Prostate gland (tissue), 2 donors: ENCODE data around the gene LAMA4. TPM values are rescaled to one million over a fixed set of nuclear protein-coding genes. Genes with fewer than 3 reads are reported as not detected.

Experiments used
- DNase-seq: peaks from one replicate; pipeline ENCODE4 v3.0.0-alpha.2; 2019; ENCODE audit warnings: low spot score
- H3K27ac ChIP-seq, 2 donors: fragments of 200-600 bp; sonication (generic); 2 replicates each; pipeline ENCODE4 v1.5.1; 2017 to 2019
- H3K27me3 ChIP-seq: fragments of 200-600 bp; sonication (generic); replicated peaks from 2 replicates; pipeline ENCODE4 v1.5.1; 2019; ENCODE audit not compliant: insufficient read depth
- H3K36me3 ChIP-seq, 2 donors: fragments of 200-600 bp; sonication (generic); 1 replicate in 1 of 2; 2 replicates in 1 of 2; pipeline versions ENCODE4 v1.5.1 to v1.8.1; 2017 to 2019
- H3K4me1 ChIP-seq: fragments of 200-600 bp; sonication (generic); replicated peaks from 2 replicates; pipeline ENCODE4 v1.5.1; 2019
- H3K4me3 ChIP-seq, 2 donors: fragments of 200-600 bp; sonication (generic); 2 replicates each; pipeline ENCODE4 v1.5.1; 2017 to 2019
- H3K9me3 ChIP-seq: fragments of 200-600 bp; sonication (generic); 2 replicates; pipeline ENCODE4 v1.5.1; 2017
- POLR2A ChIP-seq: fragments of 450-650 bp; IDR thresholded peaks from one replicate; pipeline ENCODE4 v1.6.1; 2016; ENCODE audit warnings: antibody characterized with exemption, mild to moderate bottlenecking
- POLR2AphosphoS5 ChIP-seq: sonication (generic); formaldehyde crosslinking; IDR thresholded peaks from one replicate; pipeline ENCODE4 v1.6.1; 2017; ENCODE audit warnings: antibody characterized with exemption
- WGBS: methylation state at CpG from one replicate; pipeline ENCODE4 v1.1.5; 2018; 5-methylcytosine and 5-hydroxymethylcytosine counted together
- intact Hi-C: fragments of 100-400 bp; cut with DNase I; formaldehyde crosslinking; loops from one replicate; pipeline ENCODE4 v1.14.2; 2022
- total RNA-seq, 2 donors: library from RNA; depleted of rRNA; stranded (reverse); fragments of >200 nt; gene quantifications; one replicate each; pipeline ENCODE4 v1.1.0, GENCODE V29; 2016
- TF ChIP-seq, protein P1 (sequence below), 4 experiments: fragments of 200-600 bp in 2 of 4; fragments of 450-650 bp in 2 of 4; sonication (generic) in 2 of 4; IDR thresholded peaks; 1 replicate in 3 of 4; 2 replicates in 1 of 4; pipeline ENCODE4 v1.5.1; 2016 to 2019; ENCODE audit warnings: antibody characterized with exemption in 4 of 4, mild to moderate bottlenecking in 2 of 4, moderate library complexity in 2 of 4

Gene LAMA4
- total RNA-seq, 2 donors from 2014 or later = 9.6 to 48.3 TPM

- Histone ChIP-seq H3K36me3 (no peaks in the 10 kb centered on the region), H3K9me3 (no peaks in the 10 kb centered on the region), H3K27me3 (no peaks in the 10 kb centered on the region), H3K4me1 (no peaks in the 10 kb centered on the region), H3K4me3 (no peak overlapping the region), H3K27ac (no peak overlapping the region)
- TF ChIP-seq POLR2AphosphoS5 = no peak
- TF ChIP-seq, protein P1, sequence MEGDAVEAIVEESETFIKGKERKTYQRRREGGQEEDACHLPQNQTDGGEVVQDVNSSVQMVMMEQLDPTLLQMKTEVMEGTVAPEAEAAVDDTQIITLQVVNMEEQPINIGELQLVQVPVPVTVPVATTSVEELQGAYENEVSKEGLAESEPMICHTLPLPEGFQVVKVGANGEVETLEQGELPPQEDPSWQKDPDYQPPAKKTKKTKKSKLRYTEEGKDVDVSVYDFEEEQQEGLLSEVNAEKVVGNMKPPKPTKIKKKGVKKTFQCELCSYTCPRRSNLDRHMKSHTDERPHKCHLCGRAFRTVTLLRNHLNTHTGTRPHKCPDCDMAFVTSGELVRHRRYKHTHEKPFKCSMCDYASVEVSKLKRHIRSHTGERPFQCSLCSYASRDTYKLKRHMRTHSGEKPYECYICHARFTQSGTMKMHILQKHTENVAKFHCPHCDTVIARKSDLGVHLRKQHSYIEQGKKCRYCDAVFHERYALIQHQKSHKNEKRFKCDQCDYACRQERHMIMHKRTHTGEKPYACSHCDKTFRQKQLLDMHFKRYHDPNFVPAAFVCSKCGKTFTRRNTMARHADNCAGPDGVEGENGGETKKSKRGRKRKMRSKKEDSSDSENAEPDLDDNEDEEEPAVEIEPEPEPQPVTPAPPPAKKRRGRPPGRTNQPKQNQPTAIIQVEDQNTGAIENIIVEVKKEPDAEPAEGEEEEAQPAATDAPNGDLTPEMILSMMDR (IDR thresholded peaks at IDR 0.05) = no peak
- no peak for TF ChIP-seq POLR2A
- intact Hi-C loops = no loop called here
- WGBS = 88% methylated on average over 3 of the region's 3 CpGs
- no peak for DNase-seq
Measured at GRCh38 chr6:112199001-112199403, 55.4 kb downstream of the LAMA4 start.

GRCh38 chr6:112198582-112198981 lies 55.8 kb downstream of the LAMA4 start:
- DNase-seq = no peak
- Histone ChIP-seq H3K36me3 (no peaks in the 10 kb centered on the region), H3K27me3 (no peaks in the 10 kb centered on the region), H3K4me1 (no peaks in the 10 kb centered on the region), H3K27ac (no peak overlapping the region), H3K4me3 (no peak overlapping the region), H3K9me3 (no peaks in the 10 kb centered on the region)
- TF ChIP-seq, protein P1 (IDR thresholded peaks at IDR 0.05) = no peak
- TF ChIP-seq POLR2A = no peak
- no peak for TF ChIP-seq POLR2AphosphoS5
- intact Hi-C loops = no loop called here
- 48% methylated on average over 4 of the region's 4 CpGs for WGBS

DNA sequence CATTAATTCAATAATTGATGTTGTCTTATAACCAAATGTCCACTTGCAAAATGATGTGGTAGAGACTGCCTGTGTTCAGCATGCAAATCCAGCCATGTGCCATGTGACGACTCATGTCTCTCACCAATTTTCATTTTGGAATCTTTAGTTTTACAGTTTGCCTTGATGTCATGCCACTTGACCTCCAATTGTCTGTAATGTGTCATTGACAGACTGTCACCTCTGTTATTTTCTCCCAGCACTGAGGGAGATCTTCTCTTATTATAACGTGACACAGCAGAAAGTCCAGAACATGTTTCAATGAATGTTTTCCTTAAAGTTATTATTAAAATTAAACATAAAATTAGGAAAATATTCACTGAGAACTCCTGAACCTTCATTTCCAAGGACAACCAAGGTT lies 56.7 kb downstream of the LAMA4 start:
- DNase-seq = no peak
- Histone ChIP-seq H3K27ac (no peak overlapping the region), H3K9me3 (no peaks in the 10 kb centered on the region), H3K4me3 (no peak overlapping the region), H3K27me3 (no peaks in the 10 kb centered on the region), H3K4me1 (no peaks in the 10 kb centered on the region), H3K36me3 (no peaks in the 10 kb centered on the region)
- TF ChIP-seq POLR2AphosphoS5 = no peak
- no peak for TF ChIP-seq POLR2A
- 94% methylated on average over 2 of the region's 2 CpGs for WGBS
- intact Hi-C loops = no loop called here

DNA sequence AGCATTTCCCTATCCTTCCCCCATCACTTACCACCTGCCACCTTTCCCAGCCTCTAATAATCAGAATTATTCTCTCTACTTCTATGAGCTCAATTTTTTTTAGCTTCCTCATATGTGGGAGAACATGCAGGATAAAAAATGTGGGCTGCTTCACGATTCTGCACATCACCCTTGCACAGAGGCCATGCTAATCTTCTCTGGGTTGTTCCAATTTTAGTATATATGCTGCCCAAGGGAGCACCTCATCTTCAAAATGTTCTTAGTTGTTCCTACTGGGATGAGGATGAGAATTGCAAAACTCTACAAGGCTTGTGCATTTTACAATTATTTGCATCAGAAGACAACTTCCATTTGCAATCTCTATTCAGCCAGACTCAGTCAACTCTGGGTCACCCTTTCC lies 58.1 kb downstream of the LAMA4 start:
- no peaks in the 10 kb centered on the region for H3K4me1 ChIP-seq
- no peaks in the 10 kb centered on the region for H3K9me3 ChIP-seq
- intact Hi-C loops = no loop called here
- no peak for DNase-seq
- no peaks in the 10 kb centered on the region for H3K27me3 ChIP-seq
- no peak overlapping the region for H3K4me3 ChIP-seq
- H3K27ac ChIP-seq = no peak overlapping the region
- TF ChIP-seq POLR2A (no peak), POLR2AphosphoS5 (no peak)
- TF ChIP-seq, protein P1 (IDR thresholded peaks at IDR 0.05) = no peak
- no peaks in the 10 kb centered on the region for H3K36me3 ChIP-seq
- 86% methylated on average over 1 of the region's 1 CpG for WGBS

DNA sequence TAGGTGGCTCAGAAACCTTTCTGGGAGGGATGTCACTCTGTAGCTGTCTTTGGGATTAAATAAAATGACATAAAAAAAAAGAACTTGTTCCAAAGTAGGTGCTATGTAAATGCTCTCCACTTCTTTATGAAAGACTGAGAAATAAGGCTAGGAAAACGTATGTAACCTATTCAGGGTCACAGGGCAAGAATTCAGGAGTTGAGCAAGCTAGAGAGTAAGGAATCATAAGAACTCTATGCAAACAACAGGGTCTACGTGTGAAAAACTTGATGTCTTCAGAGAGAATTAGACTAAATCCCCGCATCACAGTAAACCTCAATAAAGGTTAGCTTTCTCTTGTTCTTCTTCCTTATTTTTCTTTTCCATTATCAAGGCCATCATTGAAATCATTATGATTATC lies 59.2 kb downstream of the LAMA4 start:
- Histone ChIP-seq H3K27me3 (no peaks in the 10 kb centered on the region), H3K36me3 (no peaks in the 10 kb centered on the region), H3K9me3 (no peaks in the 10 kb centered on the region), H3K27ac (no peak overlapping the region), H3K4me3 (no peak overlapping the region), H3K4me1 (no peaks in the 10 kb centered on the region)
- TF ChIP-seq, protein P1 (IDR thresholded peaks at IDR 0.05) = no peak
- TF ChIP-seq POLR2A (no peak), POLR2AphosphoS5 (no peak)
- WGBS = 86% methylated on average over 3 of the region's 3 CpGs
- intact Hi-C loops = no loop called here
- no peak for DNase-seq
